Measurements from ENCODE around the gene AGAP1.

GRCh38 chr2:235626658-235627057, 132.8 kb downstream of the AGAP1 start:
- TF ChIP-seq CTCF (IDR thresholded peaks at IDR 0.05) (no peak), POLR2A (IDR thresholded peaks at IDR 0.05) (no peak)
